HG03064 (cell line): Measurements from ENCODE around the gene MGP.

Experiments
- ATAC-seq: cut with Tn5 transposase; IDR thresholded peaks from one replicate; pipeline ENCODE4 v1.9.1; 2021; ENCODE audit warnings: low read depth; ENCODE audit not compliant: unreplicated experiment

Gene MGP

DNA sequence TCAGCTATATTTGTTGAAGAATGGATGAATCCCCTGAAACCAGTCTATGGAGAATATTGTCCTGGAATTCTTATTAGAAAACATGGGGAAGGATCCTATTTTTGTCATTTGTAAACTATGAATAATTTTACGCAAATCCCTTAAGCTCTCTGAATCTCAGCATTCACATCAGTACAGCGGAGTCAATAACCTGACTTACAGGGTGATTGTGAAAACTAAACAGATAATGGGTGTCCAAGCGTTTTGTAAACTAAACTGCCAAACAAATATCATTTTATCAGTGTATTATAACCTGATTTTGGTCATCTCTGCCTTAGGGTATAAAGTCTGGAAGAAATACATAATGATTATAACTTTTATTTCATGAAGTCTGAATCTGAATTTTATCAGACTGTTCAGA lies 52.3 kb downstream of the MGP start:
- no peak for ATAC-seq
